ENCODE data around the gene FAM135A.
"Not testable (repeated sequence)": the region's sequence is repeated elsewhere in the genome, so short reads cannot be mapped to it uniquely, and the experiment has no call there.

FAM135A gene

DNA sequence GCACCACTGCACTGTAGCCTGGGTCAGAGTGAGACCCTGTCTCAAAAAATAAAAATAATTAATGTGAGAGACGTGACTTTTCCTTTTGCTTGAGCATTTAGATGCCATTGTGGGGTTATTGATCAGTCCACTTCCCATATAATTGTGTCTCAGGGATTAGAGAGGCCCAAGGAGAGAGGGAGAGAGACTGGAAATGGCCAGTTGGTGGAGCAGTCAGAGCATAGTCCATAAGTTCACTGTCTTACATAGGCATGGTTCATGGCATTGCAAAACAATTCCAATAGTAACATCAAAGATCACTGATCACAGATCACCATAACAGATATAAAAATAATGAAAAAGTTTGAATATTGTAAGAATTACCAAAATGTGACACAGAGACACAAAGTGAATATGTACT lies 138.3 kb downstream of the FAM135A start:
- no peak for DNase-seq

DNA sequence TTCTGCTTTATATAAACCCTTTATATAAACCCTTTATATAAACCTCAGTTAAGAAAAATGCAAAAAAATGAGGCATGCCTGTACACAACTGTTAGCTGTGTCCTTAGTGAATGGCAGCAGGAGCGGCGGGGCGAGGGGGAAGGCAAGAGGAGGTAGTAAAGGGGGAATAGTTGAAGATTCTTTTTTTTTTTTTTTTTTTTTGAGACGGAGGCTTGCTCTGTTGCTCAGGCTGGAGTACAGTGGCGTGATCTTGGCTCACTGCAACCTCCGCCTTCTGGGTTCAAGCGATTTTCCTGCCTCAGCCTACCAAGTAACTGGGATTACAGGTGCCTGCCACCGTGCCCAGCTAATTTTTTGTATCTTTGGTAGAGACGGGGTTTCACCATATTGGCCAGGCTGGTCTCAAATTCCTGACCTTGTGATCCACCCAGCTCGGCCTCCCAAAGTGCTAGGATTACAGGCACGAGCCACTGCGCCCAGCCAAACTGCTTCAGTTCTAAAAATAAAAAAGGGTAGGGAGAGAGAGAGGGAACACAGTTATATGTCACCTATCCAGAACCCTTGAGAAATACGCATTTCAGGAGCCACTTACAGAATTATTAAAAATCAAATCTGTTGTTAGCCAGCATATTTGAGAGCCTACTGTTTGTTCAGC lies 139.1 kb downstream of the FAM135A start:
- not testable (repeated sequence) for DNase-seq

DNA sequence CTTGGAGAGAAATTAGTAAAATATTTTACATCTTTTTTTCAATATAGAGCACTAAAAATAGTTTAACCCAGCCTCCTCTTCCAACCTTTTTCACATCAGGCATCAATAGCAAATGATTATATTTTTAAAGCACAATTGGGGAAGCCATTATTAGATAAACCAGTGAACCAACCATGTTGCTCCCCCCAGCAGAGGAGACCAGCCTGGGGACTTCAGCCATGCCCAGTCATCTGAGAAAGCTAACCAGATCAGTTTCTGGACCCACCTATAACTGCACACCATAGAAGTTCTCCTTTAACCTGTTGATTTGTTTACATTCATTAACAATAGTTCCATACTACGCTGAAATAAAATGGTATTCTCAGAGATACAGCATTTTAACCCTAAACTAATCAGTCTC lies 139.7 kb downstream of the FAM135A start:
- no peak for DNase-seq

DNA sequence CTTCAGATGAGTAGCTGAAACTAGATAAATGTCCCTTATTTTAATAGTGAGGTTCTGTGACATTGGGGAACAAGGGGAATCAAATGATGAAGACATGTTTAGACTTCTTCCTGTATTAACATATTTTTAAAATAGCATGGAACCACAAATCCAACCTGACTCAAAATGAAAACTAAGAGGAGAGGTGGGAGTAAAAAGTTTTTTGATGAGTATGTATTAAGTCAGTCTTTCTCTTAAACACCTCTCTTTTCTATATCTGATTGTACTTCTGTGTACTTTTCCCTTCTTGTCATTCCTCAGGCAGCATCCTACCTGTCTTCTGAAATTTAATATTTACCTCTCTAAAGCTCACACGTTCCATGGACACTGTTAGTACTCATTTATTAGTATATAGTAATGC lies 144.7 kb downstream of the FAM135A start:
- no peak for DNase-seq

DNA sequence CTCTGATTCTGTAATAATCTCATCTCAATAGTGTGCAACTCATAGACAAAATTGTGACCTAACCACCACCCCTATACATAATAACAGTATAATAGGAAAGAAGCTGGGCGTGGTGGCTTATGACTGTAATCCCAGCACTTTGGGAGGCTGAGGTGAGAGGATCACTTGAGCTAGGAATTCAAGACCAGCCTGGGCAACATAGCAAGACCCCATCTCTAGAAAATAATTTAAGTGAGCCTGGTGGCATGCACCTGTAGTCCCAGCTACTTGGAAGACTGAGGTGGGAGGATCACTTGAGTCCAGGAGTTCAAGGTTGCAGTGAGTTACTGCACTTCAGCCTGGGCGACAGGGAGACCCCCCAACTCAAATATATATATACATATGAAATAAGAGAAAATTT lies 149.1 kb downstream of the FAM135A start:
- DNase-seq: not testable (repeated sequence)

DNA sequence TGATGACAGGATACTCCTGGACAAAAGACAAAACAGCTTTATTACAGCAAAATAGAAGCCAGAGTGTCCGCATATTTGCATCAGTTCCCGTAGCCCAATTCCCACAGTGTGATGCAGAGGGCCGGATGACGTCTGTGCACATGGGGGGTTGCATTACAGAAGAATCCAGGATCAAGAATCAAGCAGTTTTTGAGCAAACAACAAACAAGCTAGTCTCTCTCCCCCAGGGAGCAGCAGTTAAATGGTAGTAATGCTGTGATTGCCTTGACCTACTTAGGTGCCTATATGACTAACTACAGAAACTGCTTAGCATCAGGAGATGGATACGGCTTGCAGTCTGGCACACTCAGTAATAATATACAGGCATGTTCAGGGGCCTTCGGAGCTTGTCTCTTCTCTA lies 150.2 kb downstream of the FAM135A start:
- DNase-seq: peak; percentile 36

DNA sequence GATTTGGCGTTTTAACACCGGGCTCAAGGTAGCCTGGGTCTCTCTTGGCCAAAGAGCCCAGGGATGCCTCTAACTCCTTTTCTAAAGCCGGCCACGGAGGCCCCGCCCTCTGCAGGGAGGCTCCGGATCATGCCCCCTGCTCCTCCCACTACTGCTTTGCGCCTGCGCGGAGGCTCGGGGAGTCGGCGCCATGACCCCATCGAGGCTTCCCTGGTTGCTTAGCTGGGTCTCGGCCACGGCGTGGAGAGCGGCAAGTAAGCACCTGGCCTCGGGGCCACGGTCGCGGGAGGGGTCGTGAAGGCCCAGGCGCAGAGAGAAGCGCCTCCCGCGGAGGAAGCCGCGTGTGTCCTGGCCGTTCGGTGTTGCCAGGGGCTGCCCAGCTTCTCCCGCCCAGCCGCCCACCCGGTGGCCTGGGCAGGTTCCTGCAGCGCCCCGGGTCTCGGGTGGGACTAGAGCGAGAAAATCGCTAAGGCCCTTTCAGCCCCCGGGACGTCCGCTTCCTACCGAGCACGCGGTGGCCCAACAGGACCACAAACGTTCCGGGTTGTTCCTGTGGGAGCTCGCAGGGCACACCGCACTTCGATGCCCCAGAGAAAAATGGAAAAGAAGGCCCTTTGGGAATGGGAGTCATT lies 153.6 kb downstream of the FAM135A start, which contains the start of gene SDHAF4:
TSS of gene SDHAF4 (plus strand) at position 180 of the 632 bp plus-strand sequence. CDS start at position 191, 11 bp downstream.
- DNase-seq: peak; percentile 95

DNA sequence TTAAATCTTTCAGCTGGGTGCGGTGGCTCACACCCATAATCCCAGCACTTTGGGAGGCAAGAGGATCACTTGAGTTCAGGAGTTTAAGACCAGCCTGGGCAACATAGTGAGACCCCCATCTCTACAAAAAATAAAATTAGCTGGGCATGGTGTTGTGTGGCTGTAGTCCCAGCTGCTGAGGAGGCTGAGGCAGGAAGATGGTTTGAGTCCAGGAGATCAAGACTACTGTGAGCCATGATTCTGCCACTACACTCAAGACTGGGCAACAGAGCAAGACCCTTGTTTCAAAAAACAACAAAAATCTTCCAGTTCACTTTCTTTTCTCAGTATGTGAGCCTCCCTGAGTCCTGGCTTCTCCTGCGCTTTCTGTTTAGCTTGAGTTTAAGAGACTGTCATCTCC lies 161.3 kb downstream of the FAM135A start:
- no peak for DNase-seq

DNA sequence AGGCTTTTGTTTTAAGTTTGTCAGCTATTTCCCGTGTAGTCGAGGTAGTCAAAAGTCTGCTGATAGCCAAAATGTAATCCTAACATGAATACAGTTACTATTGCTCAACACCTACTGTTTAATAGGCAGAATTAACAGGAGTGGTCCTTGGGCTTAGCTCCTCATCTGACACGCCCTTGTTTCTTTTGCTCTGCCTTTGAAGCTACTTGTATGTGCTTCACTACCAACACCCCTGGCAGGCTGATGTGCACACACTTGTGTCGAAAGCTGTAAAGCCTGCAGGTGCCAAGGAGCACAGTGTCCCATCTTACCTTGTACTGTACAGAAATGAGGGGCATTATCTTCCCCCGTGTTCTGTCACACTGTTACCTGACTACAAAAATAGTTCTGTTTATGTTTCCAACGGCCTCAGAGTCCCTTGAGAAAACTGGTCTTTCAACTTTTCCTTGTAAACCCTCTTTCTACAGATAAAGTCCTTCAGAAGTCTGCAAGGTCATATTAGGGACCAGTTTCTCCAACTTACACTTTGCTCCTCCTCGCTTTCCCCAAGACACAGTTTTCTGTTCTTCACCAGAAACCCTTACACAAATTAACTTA lies 162.7 kb downstream of the FAM135A start:
- DNase-seq: no peak

DNA sequence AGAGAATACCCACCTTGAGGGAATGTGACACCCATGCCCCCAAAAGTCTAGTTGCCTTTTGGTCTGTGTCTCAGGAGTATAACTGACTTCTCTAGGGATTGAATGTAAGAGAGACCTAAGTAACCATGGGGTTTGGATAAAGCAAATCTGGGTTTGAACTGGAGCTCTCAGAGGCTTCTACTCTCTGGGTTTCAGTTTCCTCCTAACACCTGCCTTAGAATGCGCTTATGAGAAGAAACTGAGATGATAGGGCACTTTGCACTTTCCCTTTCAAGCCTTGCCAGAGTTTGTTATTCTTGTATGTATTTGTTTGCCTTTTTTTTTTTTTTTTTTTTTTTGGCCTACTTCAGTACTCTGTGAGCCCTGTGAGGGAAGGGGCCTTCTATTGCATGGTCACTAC lies 172.8 kb downstream of the FAM135A start:
- no peak for DNase-seq

DNA sequence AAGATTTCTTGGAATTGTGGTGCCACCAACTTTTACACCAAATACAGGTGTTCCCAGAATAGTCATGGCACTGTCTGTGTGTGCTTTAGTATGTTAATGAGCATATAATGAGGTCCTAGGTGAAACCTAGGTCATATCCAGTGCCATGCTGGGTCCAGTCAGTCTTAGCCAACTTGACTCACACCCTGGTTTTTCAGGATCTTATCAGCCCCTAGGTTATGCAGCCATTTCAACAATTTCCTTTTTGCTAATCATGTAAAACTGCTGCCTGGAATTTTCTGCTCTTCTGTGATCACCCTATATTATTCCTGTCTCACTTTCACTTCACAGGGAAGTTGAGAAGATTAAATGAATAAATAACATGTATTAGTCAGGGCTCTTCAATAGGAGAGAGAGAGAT lies 177.1 kb downstream of the FAM135A start:
- DNase-seq: no peak

DNA sequence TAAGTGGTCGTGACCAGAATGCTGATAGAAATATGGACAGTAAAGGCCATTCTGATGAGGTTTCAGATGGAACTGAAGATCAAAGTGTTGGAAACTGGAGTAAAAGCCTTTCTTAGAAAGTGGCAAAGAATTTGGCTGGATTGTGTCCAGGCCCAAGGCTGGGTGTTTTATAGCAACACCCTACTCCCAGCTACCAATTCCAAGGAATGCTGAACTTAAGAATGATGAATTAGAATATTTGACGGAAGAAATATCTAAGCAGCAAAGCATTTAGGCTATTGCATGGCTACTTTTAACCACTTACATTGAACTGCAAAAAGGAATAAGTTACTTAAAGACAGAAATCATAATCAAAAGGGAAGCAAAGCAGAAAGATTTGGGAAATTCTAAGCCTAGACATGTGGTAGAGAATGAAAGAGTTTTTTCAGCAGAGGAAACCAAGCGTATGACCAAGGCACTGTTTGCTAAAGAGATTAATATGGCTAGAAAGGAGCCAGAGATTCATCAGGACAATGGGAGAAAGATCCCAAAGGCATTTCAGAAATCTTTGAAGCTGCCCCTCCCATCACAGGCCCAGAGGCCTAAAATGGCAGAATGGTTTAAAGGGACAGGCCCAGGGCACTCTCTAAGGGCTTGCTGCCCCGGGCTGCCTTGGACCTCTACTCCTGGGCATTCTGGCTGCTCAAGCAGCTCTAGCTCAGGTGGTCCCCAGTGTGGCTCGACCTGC lies 179.2 kb downstream of the FAM135A start:
- no peak for DNase-seq

DNA sequence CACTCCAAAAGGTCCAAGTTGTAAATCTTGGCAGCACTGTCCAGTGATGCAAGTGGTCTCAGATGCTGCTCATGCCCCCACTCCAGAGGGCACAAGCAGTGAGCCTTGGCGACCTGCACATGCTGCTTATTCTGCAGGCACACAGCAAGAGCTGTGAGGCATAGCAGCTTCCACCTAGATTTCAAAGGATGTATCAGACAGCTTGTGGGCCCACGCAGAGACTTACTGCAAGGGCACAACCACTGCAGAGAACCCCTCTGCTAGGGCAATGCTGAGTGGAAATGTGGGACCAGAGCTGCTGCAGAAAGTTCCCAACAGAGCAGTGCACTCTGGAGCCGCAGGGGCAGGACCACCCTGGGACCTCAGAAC lies 179.8 kb downstream of the FAM135A start:
- no peak for DNase-seq

DNA sequence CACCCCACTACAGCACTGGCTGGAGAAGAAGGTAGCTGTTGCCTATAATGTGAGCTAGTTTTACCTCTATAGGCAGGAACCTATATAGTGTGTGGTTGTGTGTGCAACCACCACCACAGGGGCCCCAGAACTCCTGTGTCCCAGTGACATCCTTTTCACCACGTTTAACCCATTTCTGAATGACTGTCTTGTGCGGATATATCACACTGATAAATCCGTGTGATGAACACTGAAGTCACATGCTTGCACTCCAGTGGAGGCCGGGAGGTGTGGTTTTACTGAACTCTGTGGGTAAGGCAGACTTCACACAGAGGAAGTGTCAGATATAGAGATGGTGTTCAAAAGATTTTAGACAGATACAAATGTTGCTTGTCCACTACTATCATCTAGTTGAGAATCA lies 185.9 kb downstream of the FAM135A start:
- DNase-seq: no peak

DNA sequence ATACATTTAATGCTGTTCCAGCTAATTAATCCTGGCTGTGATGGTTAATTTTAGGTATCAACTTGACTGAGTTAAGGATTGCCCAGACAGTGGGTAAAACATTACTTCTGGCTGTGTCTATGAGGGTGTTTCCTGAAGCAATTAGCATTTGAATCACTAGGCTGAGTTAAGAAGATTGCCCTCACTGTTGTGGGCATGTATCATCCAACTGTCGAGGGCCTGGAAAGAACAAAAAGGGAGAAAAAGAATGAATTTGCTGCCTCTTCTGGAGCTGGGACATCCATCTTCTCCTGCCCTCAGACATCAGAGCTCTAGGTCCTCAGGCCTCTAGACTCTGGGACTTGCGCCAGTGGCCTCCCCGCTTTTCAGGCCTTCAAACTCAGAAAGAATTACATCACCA lies 187.7 kb downstream of the FAM135A start:
- no peak for DNase-seq

DNA sequence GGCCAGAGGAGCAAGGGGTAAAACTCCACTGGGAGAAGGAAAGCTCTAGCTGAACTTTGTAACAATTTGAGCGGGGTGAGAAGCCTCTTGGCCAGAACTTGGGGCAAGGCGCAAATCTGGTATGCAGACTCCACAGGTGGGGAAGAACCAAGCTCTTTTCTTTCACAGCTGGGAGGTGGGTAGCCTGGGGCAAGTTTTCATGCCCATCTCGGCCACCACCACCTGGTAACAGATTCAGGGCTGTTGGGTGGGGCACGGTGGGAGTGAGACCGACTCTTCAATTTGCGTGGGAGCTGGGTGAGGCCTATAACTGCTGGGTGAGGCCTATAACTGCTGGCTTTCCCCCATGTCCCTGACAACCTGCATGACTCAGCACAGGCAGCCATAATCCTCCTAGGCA lies 190.9 kb downstream of the FAM135A start:
- DNase-seq: no peak

DNA sequence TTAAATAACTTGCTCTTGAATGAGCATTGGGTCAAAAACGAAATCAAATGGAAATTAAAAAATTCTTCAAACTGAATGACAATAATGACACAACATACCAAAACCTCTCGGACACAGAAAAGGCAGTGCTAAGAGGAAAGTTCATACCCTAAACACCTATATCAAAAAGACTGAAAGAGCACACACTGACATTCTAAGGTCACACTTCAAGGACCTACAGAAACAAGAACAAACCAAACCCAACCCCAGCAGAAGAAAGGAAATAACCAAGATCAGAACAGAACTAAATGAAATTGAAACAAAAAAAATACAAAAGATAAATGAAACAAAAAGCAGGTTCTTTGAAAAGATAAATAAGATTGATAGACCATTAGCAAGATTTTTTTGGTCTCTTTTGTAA lies 194.1 kb downstream of the FAM135A start:
- DNase-seq: not testable (repeated sequence)

DNA sequence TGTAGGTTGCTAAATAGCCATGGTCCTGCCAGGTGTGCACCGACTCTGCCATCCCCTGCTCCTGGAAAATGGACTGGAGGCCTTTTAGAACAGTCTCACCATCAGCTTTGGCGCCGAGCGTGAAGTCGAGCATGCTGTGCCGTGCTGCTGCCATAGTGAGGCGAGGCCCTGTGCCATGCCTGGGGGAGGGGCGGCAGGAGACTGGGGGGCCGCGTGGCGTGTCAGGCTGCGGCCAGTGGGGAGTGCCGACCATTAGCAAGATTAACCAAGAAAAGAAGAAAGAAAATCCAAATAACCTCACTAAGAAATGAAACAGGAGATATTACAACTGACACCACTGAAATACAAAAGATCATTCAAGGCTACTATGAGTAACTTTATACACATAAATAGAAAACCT lies 195.9 kb downstream of the FAM135A start:
- DNase-seq: not testable (repeated sequence)

Data from femur (tissue), 1 donor.